ENCODE data around the gene AHDC1.
"Not testable (repeated sequence)": the region's sequence is repeated elsewhere in the genome, so short reads cannot be mapped to it uniquely, and the experiment has no call there.

The AHDC1 gene

DNA sequence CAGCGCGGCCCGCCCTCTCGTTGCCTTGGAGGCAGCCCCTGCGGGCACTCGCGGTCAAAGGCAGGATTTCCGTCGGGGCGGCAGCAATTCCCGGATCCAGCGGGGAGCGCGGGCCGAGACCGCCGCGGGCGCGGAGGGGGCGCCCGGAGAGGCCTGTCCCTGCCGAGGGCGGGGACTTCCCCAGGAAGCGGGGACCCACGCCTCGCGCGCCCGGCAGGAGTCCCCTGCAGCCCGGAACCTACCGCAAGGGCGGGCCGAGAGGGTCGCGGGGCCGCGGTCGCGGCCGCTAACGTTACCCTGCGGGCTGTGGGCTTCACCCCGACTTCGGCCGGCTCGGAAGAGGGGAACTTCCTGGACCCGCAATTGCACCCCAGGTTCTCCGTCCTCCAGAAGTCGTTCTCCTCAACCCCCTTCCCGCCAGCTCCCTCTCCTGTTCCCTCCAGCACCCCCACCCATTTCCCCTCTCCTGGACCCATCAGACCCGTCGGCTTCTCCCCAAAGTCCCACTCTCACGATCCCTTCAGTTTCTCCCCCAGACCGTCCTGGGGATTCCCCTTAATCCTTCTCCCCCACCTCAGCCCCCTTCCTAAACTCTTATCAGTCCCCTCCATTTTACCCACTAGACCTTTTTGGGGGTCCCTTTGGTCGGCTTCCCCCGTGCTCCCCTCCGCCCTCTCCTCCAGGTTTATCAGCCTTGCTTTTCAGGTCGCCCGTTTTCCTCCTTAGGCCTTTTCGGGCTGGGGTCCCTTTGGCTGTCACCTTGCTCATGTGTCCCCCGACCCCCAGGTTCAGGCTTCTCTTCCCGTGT lies 30.4 kb upstream of the AHDC1 start:
- DNase-seq (ENCODE audit: low read depth in 2 of 2): no peak

DNA sequence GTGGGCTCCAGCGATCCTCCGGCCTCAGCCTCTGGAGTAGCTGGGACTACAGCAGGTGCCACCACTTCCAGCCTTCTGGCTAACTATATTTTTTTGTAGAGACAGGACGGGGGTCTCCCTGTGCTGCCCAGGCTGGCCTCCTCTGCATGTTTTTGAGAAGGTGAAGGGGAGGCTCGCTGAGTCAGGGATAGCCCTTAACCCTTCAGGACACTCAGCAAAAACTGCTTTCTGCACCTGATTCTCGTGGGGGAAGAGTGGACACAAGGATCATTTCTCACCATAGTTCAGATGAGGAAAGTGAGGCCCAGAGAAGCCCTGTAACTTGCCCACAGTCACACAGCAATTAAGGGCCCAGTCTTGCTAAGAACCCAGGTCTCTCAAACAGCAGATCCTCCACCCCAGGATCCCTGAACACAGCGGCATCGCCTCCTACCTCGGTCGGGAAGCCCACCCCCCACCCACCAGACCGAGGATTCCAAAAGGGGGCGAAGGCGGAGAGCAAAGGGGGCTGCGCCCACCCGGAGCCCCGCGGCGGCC lies 29.8 kb upstream of the AHDC1 start:
- DNase-seq (ENCODE audit: low read depth in 2 of 2): no peak

DNA sequence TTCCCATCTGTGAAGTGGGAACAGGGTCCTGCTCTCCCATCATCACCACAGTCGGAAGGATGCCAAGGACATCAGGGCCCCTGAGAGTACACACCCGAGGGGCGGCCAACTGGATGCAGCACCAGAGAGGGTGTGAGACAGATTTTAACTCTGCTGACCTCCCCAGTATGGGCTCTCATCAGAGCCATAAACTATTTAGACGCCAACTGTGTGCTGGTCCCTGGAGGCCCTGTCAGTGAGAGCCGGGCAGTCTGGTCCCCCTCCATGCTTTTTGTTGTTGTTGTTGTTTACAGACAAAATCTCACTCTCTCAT lies 29.3 kb upstream of the AHDC1 start:
- no peak for DNase-seq (ENCODE audit: low read depth in 2 of 2)

DNA sequence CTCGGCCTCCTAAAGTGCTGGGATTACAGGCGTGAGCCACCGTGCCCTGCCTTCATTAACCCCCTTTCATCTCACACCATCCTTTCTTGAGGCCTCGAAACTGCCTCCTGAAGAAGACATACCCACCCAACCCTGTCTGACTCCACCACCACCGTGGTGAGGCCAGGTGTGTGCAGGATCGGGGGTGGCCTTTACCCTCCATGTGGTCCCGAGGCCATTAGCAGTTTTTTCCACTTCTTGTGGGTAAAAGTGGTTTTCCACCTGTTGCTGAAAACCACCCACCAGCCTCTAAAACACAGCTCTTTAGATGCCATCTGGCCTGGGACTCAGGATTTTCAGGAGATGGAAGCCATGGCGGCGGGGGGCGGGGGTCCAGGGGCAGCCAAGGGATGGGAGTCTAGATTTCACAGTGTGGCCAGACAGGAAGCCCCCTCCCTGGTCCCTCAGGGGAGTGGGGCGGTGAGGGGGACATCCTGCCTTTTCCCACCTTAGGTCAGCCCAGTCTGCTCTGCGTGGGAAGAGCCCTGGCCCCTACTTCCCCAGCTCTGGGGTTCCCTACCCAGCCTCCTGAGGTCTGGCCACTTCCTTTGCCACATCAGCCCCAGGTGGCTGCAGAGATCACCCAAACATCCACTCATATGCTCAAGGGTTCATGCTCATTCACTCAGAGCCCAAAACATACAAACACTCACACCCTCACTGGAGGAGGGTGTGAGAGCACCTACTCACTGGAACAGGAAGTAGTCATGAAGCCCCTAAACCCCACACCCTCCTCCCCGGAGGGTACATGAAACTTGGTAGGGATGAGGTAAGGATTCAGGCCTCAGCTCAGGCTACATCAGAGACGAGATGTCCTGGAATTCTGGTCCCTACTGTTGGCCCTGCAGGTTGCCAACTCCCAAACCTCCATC lies 28.7 kb upstream of the AHDC1 start:
- DNase-seq (ENCODE audit: low read depth in 2 of 2): peak; percentile 50 to 69

DNA sequence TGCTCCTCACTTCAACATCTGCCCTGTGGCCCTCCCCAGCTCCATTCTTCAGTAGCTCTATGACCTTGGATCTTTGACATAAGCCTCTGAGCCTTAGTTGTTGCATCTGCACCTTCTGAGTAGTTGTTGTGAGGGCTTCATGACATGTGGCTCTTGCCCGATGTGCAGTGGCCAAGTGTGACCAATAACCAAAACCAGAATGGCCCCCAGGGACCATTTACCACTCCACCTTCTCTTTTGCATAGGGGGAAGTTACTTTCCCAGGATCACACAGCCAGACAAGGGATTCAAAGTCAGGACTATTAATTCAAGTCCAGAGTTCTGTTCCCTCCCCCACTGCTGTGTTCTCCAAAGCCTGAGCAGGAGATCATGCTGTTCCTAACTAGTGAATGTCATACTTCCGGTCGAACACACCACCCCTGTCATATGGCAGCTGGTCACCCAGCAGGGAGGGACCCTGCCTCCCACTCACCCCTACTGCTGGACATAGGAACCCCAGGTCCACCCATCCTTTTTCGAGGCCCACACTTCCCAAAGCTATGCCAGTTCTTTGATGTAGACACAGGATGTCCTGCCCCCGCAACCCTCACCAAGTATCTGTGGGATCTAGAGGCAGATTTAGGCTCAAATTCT lies 27.0 kb upstream of the AHDC1 start:
- DNase-seq (ENCODE audit: low read depth in 2 of 2): no peak

DNA sequence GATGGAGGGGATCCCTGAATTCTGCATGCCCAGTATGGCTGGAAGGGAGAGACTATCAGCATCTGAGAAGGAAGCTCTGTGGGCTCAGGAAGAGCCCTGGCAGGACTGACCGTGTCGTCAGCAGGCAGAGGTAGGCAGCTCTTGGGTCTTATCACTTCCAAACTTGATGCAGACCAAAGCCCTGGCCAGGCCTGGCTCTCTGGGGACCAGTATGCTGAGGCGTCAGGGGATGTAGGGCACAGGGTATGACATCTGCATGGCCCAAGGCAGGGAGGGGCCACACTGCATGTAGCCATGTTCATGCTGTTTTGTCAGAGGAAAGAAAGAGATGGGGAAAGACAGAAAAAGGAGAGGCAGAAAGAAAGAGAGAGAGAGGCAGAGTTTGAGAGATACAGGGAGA lies 24.8 kb upstream of the AHDC1 start:
- no peak for DNase-seq (ENCODE audit: low read depth in 2 of 2)

DNA sequence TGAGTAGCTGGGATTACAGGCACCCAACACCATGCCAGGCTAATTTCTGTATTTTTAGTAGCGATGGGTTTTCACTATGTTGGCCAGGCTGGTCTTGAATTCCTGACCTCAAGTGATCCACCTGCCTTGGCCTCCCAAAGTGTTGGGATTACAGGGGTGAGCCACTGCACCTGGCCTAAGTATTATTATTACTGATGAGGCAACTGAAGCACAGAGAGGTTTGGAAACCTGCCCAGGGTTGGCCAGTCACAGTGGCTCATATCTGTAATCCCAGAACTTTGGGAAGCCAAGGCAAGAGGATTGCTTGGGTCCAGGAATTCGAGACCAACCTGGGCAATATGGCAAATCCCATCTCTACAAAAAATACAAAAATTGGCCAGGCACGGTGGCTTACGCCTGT lies 23.8 kb upstream of the AHDC1 start:
- DNase-seq (ENCODE audit: low read depth in 2 of 2): not testable (repeated sequence)

DNA sequence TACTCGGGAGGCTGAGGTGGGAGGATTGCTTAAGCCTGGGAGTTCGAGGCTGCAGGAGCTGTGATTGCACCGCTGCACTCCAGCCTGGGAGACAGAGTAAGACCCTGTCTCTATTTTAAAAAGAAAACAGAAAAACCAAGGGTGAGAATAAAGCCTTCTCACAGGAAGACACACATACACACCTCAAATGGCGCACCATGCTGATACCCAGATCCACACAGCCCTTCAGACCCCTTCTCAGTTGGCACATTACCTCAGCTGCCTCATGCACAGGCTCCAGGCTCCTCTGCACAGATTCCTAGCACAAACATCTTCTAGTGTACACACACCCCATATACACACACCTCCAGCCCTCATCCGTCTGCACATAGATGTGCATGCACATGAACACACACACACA lies 23.1 kb upstream of the AHDC1 start:
- DNase-seq (ENCODE audit: low read depth in 2 of 2): no peak

DNA sequence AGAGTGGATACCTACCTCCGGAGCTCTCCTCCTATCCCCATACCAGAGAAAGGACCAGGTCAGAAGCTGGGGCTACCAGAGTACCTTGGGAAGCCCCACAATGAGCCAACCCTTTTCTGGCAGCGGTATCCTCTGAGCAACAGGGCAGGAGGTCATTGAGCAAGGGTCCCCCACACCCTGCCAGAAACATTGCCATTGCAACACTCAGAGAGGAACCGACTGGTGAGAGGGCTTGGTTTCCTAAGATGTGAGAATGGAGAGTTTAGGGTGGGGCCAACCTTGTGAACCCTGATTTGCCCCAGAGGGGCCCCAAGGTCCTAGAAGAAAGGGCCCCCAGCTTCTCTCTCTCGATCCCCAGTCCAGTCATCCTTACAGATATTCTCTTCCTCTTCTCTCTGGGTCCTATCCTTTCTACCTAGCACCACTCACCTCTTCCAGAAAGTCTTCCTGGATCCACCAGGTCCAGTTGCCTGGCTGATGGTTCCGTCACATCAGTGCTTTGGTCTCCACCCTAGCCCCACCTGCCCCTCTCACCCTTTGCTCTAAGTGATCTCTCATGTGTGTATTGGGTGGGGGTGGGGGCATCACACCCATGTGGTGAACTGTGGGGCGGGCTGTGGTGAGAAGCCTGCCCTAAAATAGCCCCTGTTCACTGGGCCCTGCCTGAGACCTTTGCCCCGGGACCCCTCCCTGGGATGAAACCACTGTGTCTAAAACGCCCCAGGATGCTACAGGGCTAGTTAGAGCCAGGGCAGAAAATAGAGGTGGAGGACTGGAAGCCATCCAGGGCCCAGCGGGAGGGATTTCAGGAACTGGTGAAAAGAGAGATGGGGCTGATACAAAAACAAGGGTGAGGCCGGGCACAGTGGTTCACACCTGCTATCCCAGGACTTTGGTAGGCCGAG lies 22.3 kb upstream of the AHDC1 start:
- no peak for DNase-seq (ENCODE audit: low read depth in 2 of 2)

DNA sequence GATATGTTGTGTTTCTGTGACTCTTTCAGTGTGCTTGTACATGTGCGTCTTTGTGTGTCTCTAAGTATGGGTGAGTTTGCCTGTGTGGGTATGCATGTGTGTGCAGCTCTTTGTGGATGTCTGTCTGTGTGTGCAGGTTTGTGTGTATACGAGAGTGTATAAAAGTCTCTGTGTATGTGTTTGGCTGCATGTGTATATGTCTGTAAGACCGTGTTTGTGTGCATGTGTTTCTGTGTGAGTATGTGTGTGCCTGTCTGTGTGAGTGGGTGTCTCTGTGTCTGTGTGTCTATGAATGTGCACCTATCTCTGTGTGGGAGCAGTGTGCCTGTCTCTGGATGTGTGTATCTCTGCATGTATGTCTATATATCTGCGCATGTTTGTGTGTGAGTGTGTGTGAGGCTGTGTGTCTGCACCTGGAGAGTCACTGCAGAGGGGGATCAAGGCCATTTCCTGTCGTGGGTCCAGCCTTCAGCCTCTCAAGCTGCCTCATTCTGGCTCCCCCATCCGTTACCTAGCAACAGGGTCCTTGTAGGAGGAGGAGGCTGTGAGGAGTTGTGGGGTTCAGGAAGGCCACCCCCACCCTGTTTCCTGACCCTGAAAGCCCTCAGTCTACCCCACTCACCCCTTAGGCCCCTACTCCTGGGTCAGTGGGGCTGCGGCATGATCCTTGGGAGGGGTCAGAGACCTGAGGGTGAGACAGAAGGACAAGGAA lies 20.7 kb upstream of the AHDC1 start:
- DNase-seq (ENCODE audit: low read depth in 2 of 2): no peak

DNA sequence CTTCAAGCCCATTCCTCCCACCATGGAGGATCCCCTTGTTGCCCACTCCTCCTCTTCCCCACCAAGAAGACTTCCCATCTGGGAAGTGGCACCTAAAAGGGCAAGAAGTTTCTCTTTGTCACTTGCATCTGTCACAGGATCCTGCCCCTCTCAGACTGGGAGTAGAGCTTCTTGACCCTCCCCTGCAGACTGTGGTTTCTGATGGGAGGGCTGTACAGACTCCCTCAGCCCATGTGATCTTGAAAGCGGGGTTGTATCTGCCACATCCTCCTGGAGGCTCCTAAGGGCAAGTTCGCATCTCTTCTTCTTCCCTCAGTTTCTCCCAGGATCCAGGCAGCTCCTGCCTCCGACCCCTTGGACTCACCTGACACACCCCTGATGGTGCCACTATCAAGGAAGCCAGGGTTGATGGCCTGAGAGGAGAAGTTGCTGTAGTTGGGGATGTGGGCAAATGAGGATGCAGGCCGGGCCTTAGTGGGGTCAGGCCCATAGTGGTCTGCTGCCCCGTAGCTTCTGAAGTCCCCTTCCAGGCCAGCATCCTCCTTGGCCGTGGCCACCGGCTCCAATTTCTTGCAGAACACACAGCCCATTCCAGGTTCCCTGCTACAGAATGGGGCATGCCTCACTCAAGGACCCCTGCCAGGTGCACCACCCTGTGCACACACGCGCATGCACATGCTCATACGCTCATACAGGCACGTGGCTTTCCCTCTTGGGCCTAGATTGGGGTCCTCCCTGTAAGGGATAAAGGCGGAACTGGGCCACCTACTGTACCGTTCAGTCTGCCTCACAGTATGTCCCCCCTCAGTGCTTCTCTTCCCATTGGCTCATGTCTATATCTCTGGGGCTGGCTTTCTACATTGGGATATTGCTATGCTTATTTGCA lies 19.6 kb upstream of the AHDC1 start:
- DNase-seq (ENCODE audit: low read depth in 2 of 2): no peak

DNA sequence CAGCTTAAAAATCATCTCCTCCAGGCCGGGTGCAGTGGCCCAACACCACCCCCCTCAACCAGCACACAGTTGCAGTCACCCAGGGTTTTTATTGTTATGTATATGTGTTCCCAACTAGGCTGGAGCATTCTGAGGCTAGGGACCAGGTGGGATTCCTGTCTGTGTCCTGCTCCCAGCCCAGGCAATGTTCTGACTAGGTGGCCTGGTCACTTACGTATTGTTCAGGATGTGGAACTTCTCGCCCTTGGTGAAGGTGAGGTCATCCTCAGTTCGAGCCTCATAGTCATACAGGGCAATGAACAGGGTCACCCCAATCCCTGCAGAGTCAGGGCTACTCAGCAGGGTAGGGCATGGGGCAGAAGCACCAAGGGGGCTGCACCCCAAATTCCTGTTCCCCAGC lies 18.9 kb upstream of the AHDC1 start:
- no peak for DNase-seq (ENCODE audit: low read depth in 2 of 2)

DNA sequence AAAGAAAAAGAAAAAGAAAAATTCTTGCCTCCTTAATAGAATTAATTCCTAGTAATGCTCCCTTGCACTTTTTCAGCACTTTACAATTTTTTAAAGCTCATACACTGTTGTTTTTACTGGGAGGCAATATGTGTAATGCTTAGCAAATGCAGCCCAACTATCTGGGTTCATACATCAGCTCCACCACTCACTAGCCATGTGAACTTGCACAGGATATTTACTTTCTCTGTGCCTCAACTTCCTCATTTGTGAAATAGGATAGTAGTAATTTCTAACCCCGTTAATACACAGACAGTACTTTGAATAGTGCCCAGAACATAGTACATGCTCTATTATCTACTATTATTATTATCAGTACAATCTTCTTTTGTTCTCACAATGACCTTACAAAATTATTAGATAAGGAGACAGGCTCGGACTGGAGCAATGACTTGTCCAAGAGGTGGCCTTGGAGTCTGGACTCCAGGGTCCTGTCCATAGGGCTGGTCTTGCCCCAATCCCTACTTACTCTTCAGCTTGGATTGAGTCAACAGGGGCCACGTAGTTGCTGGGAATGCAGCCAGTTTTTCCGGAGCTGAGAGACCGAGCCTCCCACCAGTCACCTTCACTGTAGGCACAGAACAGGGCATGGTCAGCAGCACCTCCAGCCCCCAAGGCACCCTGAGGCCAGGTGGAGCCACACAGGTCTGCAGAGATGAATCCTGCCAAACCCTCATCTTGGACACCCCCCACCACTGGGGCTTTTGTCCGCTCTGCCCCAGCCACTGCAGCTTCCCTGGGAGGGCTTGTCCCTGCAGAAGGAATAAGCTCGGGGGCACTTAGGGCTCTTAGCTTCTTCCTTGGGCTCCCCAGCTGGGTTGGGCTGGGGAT lies 17.3 kb upstream of the AHDC1 start:
- DNase-seq (ENCODE audit: low read depth in 2 of 2): no peak

DNA sequence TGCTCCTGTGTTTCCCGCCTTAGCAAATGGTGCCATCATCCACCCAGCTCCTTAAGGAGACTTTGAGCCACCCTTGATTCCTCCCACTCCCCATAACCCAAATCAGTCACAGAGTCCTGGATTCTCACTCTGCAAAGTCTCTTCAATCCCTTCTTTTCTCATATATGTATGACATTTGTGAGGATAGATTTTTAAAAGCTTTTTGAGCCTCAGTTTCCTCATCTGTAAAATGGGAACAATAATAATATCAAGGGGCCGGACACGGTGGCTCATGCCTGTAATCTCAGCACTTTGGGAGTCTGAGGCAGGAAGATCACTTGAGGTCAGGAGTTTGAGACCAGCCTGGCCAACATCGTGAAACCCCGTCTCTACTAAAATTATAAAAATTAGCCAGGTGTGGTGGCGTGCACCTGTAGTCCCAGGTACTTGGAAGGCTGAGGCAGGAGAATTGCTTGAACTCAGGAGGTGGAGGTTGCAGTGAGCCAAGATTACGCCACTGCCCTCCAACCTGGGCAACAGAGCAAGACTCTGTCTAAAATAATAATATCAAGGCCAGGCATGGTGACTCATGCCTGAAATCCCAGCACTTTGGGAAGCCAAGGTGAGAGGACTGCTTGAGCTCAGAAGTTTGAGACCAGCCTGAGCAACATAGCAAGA lies 16.0 kb upstream of the AHDC1 start:
- DNase-seq (ENCODE audit: low read depth in 2 of 2): not testable (repeated sequence)

DNA sequence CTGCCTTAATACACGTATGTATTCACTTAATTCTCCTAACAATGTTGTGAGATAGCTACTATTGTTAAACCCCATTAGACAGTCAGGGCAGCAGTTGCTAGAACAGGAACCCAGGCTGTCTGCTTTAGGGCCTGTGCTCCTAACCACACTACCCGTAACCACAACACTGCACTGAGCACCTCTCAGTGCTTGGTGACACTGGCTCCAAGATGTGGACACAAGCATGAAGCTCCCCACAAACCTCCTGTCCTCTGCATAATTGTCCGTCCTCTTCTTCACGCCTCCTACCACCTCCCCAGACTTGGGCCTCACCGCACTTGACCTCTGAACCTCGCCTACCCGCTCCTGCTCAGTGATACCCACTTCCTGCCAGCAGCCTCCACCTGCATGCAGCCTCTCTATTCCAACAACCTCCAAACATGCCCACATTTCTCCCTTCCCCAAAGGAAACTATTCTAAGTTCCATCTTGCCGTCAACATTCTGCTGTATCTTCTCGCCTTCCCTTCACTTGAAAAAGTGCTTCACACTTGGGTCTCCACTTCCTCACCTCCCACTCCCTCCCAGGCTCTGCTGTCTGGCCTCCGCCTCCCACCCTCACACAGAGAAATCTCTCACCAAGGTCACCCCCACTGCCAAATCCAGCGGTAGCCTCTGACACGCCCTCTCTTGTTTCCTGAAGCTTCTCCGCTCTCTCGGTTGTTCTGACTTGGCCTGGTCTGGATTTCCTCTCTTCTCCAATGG lies 14.6 kb upstream of the AHDC1 start:
- no peak for DNase-seq (ENCODE audit: low read depth in 2 of 2)

DNA sequence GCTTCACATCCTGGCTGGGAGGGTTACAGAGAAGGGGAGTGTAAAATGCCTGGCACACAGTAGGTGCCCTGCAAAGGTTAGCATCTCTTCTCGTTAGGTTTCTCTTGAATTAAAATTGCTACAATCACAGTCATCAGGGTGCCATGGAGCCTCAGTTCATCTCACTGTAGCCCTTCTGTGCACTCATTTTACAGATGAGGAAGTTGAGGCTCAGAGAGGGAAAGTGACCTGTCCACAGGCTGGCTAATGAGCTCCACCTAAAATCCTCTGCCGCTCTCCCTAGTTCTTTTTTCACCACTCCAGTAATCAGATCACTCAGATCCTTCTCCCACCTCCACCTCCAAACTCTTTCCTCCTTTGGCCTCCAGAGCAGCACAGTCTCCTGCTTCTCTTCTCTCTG lies 13.5 kb upstream of the AHDC1 start:
- no peak for DNase-seq (ENCODE audit: low read depth in 2 of 2)

DNA sequence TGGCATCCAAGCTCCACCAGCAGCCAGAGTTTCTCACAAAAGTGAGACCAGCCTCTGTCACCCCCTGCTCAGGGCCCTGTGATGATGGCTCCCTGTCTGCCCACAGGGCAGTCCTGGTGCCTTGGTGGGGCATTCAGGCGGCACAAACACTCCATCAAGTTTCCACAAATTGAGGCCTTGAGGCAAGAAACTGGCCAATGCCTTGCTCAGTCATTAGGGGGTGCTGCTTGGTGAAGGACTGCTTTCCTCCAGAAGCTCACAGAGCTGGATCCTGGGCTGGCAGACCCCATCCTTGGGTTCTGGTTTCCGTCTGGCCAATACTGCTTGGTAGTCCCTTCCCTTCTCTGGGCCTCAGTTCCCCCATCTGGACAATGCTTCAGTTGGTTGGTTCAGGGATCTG lies 12.5 kb upstream of the AHDC1 start:
- DNase-seq (ENCODE audit: low read depth in 2 of 2): no peak

Data from stimulated activated CD8-positive, alpha-beta memory T cell treated with anti-CD3 and anti-CD28 coated beads, Interleukin-15, amount 100 ng/mL, for 4 hours (primary cell).